Fibroblast of pulmonary artery (primary cell): ENCODE data around the gene DUS3L.
A peak's percentile ranks its signal among the peaks of the same experiment; 100 is the strongest.

Experiments
- DNase-seq: peaks from one replicate; pipeline ENCODE4 v3.0.0-alpha.2; 2010; ENCODE audit warnings: low read depth
- H3K4me3 ChIP-seq: replicated peaks from 2 replicates; pipeline ENCODE4 v1.5.1; 2011; ENCODE audit warnings: low read depth, mild to moderate bottlenecking, control low read depth, low read length, moderate library complexity
- TF ChIP-seq, protein P1 (sequence below): IDR thresholded peaks from 2 replicates; pipeline ENCODE4 v1.5.1; 2011; ENCODE audit warnings: mild to moderate bottlenecking, control low read depth, low read length, inconsistent platforms; ENCODE audit errors: missing control alignments

DUS3L gene

DNA sequence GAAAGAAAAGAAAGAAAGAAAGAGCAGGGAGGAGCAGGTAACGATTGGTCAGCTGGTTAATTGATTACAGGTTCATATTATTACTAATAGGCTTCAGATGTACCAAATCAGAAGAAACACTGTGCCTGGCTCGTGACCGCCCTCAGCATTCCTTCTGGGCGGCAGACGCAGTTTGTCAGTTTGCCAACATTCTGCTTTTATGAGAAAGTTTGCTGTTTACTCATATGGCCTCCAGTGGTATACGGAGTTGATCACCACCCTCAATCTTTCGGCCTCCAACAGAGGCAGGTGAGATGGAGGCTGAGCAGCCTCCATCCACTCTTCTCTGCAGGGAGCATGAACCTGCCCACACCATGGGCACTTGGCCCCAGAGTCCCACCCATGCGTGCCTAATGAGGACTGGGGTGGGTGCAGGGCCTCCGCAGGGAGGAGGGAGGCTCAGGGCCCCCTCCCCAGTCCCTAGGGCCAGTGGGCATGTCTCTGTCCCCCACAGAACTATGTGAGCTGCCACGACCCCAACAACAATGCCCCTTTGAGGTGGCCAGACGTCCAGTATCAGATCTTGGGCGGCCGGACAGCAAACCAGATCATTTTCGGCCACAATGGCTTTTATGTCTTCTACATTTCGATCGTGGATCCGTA lies 15.2 kb downstream of the DUS3L start:
- no peak overlapping the region for H3K4me3 ChIP-seq
- peak; percentile 36 for DNase-seq
- TF ChIP-seq, protein P1, sequence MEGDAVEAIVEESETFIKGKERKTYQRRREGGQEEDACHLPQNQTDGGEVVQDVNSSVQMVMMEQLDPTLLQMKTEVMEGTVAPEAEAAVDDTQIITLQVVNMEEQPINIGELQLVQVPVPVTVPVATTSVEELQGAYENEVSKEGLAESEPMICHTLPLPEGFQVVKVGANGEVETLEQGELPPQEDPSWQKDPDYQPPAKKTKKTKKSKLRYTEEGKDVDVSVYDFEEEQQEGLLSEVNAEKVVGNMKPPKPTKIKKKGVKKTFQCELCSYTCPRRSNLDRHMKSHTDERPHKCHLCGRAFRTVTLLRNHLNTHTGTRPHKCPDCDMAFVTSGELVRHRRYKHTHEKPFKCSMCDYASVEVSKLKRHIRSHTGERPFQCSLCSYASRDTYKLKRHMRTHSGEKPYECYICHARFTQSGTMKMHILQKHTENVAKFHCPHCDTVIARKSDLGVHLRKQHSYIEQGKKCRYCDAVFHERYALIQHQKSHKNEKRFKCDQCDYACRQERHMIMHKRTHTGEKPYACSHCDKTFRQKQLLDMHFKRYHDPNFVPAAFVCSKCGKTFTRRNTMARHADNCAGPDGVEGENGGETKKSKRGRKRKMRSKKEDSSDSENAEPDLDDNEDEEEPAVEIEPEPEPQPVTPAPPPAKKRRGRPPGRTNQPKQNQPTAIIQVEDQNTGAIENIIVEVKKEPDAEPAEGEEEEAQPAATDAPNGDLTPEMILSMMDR: no peak

DNA sequence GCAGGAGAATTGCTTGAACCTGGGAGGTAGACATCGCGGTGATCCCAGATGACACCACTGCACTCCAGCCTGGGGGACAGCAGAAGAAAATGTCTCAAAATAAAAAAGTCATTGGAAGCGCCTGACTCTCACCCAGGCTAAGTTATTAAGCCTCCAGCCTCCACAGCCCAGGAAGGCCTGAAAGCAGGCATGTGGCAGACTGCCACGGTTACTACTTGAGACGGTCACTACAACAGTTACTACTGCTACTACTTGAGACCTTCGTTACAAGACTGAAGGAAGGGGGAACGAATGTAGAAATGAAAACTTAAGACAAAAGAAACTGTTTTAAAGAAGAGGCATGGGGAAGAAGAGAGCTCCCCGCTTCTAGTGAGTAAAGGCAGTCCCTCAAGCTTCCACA lies 16.0 kb downstream of the DUS3L start:
- TF ChIP-seq, protein P1: no peak
- no peak for DNase-seq
- no peak overlapping the region for H3K4me3 ChIP-seq

DNA sequence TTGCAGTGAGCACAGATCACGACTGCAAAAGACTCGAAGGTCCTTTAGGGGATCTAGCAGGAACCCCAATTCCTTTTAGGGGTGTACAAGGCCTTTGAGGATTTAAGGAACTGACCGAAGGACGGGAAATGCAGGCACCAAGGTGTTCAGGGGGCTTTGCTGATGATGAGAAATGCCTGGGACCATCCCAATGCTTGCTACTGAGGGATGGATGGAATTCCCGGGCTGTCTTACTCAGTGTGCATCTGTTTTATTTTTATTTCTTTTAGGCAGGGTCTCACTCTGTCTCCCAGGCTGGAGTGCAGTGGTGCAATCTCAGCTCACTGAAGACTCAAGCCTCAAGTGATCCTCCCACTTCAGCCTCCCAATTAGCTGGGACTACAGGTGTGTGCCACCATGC lies 17.7 kb downstream of the DUS3L start:
- H3K4me3 ChIP-seq: no peak overlapping the region
- no peak for DNase-seq
- TF ChIP-seq, protein P1: no peak

DNA sequence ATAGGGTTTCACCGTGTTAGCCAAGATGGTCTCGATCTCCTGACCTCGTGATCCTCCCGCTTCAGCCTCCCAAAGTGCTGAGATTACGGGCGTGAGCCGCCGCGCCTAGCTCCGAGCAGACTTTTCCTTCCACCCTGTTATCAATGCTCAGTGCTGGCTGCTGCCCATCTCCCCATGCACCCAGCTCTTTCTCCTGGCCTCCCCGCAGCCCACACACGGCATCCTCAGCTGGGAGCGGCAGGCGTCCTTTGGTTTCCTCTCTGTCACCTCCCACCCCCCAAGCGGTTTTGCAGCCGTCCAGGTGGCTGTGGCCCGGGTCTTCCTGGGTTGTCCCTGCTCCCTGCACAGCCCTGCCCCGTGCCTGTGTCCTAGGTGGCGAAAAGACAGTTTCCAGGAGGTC lies 18.5 kb downstream of the DUS3L start:
- DNase-seq: no peak
- H3K4me3 ChIP-seq: no peak overlapping the region
- TF ChIP-seq, protein P1: no peak

DNA sequence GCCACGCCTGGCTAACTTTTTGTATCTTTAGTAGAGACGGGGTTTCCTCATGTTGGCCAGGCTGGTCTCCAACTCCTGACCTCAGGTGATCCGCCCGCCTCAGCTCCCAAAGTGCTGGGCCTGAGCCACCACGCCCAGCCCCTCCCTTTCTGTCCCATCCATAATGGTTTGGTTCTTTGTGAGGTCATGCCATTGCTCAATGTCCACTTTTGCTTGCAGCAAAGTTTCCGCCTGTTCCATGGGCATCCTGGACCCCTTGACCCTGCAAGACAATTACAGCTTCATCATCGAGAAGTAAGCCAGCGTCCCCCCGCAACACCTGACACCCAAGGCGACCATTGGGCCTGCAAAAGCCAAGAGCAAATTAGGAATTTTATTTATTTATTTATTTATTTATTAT lies 23.0 kb downstream of the DUS3L start:
- H3K4me3 ChIP-seq: no peak overlapping the region
- no peak for DNase-seq
- TF ChIP-seq, protein P1: no peak

DNA sequence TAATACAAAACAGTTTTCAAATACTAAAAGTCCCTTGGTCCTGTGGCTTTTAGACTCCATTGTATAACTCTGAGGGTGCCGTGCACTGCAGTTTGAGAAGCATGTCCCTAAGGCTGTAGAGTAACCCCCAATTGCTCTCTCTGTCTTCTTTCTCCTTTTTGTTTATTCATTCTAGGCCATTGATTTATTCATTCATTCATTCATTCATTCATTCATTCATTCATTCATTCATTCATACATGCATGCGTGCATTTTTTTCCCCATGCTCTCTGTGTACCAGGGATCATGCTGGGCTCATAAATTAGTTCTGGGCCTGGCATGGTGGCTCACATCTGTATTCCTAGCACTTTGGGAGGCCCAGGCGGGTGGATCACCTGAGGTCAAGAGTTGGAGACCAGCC lies 25.7 kb downstream of the DUS3L start:
- TF ChIP-seq, protein P1: no peak
- H3K4me3 ChIP-seq: no peak overlapping the region
- DNase-seq: no peak

DNA sequence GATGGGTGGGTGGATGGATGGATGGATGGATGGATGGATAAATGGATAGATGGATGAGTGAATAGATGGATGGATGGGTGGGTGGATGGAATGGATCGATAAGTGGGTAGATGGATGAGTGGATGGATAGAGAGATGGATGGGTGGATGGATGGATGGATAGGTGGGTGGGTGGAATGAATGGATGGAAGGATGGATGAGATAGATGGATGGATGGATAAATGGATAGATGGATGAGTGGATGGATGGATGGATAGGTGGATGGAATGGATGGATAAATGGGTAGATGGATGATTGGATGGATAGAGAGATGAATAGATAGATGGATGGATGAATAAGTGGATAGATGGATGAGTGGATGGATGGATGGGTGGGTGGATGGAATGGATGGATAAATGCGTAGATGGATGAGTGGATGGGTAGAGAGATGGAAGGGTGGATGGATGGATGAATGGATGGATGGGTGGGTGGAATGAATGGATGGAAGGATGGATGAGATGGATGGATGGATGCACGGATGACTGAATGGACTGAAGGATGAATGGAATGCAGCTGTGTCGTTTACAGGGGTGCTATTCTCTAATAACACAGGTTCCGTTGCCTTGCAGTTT lies 28.2 kb downstream of the DUS3L start:
- no peak overlapping the region for H3K4me3 ChIP-seq
- TF ChIP-seq, protein P1: no peak
- no peak for DNase-seq
